Measurements from ENCODE around the gene TBC1D28. TPM values are rescaled to one million over a fixed set of nuclear protein-coding genes. Genes with fewer than 3 reads are reported as not detected.
"Not testable (repeated sequence)": the region's sequence is repeated elsewhere in the genome, so short reads cannot be mapped to it uniquely, and the experiment has no call there.

TBC1D28 gene
- total and polyA plus RNA-seq, 7 donors = 0.27 TPM; not detected in 6

DNA sequence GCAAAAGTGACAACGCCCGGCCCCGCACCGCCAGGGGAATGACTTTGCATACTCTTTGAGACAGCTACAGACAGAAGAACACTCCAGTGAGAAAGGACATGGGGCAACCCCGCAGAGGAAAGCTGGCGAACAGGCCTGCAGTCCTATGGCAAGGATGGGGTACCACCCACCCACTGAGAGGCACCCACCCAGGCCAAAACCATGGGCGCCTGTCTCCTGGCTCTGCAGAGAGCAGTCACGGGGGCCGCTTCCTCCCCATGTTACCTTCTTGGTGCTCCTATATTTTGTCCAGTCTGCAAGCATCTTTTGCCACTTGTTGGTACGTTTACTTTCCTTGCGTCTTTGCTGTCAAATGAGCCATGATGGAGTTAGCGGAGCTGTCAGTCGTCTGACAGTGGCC, 5.8 kb downstream of the TBC1D28 start:
- peaks cover 8 to 18% (median 12%) of the 10 kb centered on the region in 3 donors for H3K27me3 ChIP-seq
- H3K4me3 ChIP-seq; DNase-seq; H3K9me3 ChIP-seq; H3K36me3 ChIP-seq; H3K27ac ChIP-seq; intact Hi-C loops (cut with DNase I); H3K4me1 ChIP-seq: not testable (repeated sequence)
- 94% methylated on average over 13 of the region's 13 CpGs for WGBS, 2 donors

DNA sequence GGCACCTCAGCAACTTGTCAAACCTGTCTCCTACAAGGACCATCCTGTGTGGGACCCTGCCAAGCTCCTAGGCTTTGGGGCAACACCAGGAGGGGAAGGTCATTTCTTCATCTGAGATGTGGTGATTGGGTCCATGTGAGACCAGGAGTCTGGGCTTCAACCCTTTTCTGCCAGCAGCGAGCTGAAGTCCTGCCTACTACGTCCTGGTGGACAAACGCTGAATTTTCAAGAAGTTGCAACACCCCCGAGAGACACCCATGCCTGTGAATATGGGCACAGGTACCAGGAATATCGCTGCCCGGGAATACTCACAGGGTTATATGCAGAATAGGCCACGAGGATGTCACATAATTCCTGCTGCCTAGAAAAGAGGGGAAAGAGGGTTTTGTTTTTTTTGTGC, 8.0 kb downstream of the TBC1D28 start:
- intact Hi-C loops (cut with DNase I); H3K4me1 ChIP-seq; H3K9me3 ChIP-seq; H3K4me3 ChIP-seq; H3K27ac ChIP-seq; DNase-seq; H3K36me3 ChIP-seq: not testable (repeated sequence)
- WGBS, 2 donors = 51 to 65% methylated on average over 7 of the region's 7 CpGs
- peaks cover 8 to 37% (median 22%) of the 10 kb centered on the region in 3 donors for H3K27me3 ChIP-seq

DNA sequence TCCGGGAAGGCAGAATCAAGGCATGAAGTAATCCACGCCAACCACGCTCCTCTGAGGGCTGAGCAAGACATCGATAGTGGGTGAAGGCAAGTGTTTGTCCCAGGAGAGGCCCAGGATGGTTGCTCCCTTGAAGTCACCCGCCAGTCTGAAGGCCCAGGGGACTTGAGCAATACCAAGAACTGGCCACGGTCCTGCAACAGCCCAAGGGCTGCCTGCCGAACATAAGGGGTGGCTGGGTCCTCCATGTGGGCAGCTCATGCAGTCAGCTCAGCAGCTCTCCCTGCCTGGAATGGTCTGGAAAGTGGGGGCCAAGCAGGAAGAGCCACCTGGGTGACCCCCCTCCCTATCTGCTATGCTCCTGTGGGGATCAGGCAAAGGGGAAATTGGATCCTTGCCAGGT, 8.4 kb downstream of the TBC1D28 start:
- H3K4me1 ChIP-seq; H3K36me3 ChIP-seq; H3K4me3 ChIP-seq; H3K9me3 ChIP-seq; H3K27ac ChIP-seq; intact Hi-C loops (cut with DNase I); DNase-seq: not testable (repeated sequence)
- H3K27me3 ChIP-seq = peaks cover 8 to 39% (median 22%) of the 10 kb centered on the region in 3 donors
- WGBS, 2 donors = 80 to 85% methylated on average over 7 of the region's 7 CpGs

DNA sequence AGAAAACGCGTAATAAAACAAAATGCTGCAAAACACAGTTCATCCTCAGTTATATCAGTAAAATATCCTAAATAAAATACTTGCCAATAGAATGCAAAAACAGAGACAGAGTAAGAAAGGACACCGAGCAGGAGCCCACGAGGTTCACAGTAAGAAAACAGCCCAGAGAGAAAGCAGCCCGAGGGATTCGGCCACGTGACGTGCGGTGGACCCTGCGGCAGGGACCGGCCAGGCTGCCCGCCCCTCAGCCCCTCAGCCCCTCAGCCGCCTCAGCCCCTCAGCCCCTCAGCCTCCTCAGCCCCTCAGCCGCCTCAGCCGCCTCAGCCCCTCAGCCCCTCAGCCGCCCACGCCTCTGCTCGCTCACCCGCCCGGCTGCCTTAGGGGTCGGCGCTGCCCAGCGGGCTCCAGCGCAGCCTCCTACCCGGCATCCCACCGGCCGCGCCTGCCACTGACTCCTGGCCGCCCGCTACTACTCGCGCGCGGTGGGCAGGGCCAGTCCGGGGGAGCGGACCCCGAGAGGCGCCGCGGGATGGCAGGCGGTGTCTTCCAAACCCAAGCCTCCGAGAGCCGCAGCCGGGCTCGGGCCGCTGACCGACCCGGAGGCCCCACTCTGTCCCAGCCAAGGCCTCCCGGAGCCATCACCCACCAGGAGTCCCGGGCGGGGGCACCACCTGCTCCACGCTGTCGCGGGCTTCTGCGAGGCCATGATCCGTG, 9.5 kb downstream of the TBC1D28 start:
- Histone ChIP-seq H3K27me3 (peaks cover 8 to 41% (median 22%) of the 10 kb centered on the region in 3 donors), H3K4me3 (peak overlapping the region in 2 of 4 donors; percentile 9 to 19)
- H3K4me1 ChIP-seq; intact Hi-C loops (cut with DNase I); H3K9me3 ChIP-seq; H3K27ac ChIP-seq; DNase-seq; H3K36me3 ChIP-seq: not testable (repeated sequence)
- WGBS, 2 donors = 9 to 25% methylated on average over 56 of the region's 56 CpGs

DNA sequence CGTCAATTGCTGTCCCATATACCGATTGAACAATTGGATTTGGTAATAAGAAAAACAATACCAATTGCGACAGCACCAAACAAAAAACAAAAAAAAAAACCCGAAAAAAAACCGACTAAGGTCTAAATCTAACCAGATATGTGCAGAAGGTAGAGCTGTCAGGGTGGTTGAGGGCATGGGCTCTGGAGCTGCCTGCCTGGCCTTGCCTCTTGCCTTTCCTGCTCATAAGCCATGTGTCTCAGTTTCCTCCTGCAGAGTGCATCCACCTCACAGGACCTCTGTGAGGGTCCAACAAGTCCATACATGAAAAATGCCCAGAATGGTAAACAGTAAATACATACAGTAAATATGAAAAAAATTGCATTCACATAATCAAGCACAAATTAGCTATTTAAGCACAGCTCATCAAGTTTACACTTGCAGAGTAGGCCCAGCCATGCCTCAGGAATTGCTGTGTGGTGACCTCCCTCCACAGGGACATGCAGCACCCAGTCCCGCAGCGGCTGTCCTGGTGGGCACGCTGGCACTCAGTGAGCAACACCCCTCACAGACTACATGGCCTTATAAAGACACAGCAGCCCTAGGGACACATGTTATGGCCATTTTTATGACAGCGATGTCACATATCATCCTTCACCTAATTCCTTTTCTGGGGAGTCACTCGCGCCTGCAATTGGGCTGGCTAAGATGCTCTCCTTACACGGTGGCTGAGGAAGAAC, 17.9 kb downstream of the TBC1D28 start:
- DNase-seq = no peak
- WGBS, 2 donors = 71 to 83% methylated on average over 12 of the region's 12 CpGs
- Histone ChIP-seq H3K4me3 (peak overlapping the region in 2 of 4 donors; percentile 7 to 8), H3K27ac (no peak overlapping the region), H3K36me3 (no peaks in the 10 kb centered on the region), H3K9me3 (no peaks in the 10 kb centered on the region), H3K27me3 (peaks cover 0 to 4% (median 0%) of the 10 kb centered on the region in 3 donors), H3K4me1 (peaks cover 0 to 10% (median 0%) of the 10 kb centered on the region in 4 donors)
- intact Hi-C loops (cut with DNase I) = no loop called here
- TF ChIP-seq POLR2A (IDR thresholded peaks at IDR 0.05) (no peak), CTCF (IDR thresholded peaks at IDR 0.05) (no peak), POLR2AphosphoS5 (IDR thresholded peaks at IDR 0.05) (no peak), EP300 (IDR thresholded peaks at IDR 0.05) (no peak)

DNA sequence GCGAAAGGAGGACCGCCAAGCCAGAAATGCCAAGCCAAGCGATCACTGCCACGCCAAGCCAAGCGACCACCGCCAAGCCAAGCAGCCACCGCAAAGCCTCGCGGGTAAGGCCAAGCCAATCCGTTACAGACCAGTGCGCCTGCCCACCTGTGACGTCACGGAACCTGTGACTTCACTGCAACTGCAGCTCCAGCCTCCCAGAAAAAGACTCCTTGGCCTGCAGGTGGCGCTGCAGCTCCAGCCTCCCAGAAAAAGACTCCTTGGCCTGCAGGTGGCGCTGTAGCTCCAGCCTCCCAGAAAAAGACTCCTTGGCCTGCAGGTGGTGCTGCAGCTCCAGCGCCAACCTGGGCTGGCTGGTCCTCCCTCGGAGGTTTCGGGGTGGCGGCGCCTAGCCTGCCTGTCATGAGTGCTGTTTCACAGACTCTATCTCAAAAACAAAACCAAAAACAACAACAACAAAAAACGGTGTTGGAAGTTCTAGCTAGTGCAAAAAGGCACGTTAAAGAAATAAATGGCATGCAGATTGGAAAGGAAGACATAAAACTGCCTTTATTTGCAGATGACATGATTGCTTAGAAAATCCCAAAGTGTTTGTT, 18.6 kb downstream of the TBC1D28 start:
- TF ChIP-seq CTCF (IDR thresholded peaks at IDR 0.05) = peak; percentile 88 to 100 (median 99)
- TF ChIP-seq POLR2AphosphoS5 (IDR thresholded peaks at IDR 0.05) = peak; percentile 43 to 91 (median 71)
- TF ChIP-seq POLR2A (IDR thresholded peaks at IDR 0.05) = peak in 1 of 2 donors; percentile 62
- intact Hi-C loops (cut with DNase I); H3K27me3 ChIP-seq; H3K9me3 ChIP-seq; H3K36me3 ChIP-seq: not testable (repeated sequence)
- H3K4me1 ChIP-seq = peaks cover 0 to 10% (median 0%) of the 10 kb centered on the region in 4 donors
- peak overlapping the region; percentile 14 to 55 (median 36) for H3K4me3 ChIP-seq
- peak; percentile 97 for DNase-seq
- WGBS, 2 donors = 7 to 10% methylated on average over 21 of the region's 22 CpGs
- H3K27ac ChIP-seq = peak overlapping the region; percentile 35 to 86 (median 58)

- H3K27me3 ChIP-seq; intact Hi-C loops (cut with DNase I); DNase-seq; H3K36me3 ChIP-seq; H3K9me3 ChIP-seq: not testable (repeated sequence)
- peaks cover 0 to 10% (median 0%) of the 10 kb centered on the region in 4 donors for H3K4me1 ChIP-seq
- H3K27ac ChIP-seq = peak overlapping the region; percentile 35 to 86 (median 58)
- 38 to 44% methylated on average over 26 to 28 of the region's 35 CpGs for WGBS, 2 donors
- H3K4me3 ChIP-seq = peak overlapping the region; percentile 14 to 55 (median 36)
These were observed 19.2 kb downstream of the TBC1D28 start for GRCh38 chr17:18624862-18625501.

Measured in sigmoid colon (tissue), 7 donors.